Mesendoderm (in vitro differentiated cells): ENCODE measurements around the gene OR5W2.
"Not testable (repeated sequence)": the region's sequence is repeated elsewhere in the genome, so short reads cannot be mapped to it uniquely, and the experiment has no call there.

ENCODE experiments used
- DNase-seq: peaks from one replicate; pipeline ENCODE4 v3.0.0; 2013
- H2AK5ac ChIP-seq: 2 replicates; pipeline ENCODE4 v1.6.1; 2013; ENCODE audit warnings: low read length, inconsistent platforms
- H2BK120ac ChIP-seq: 2 replicates; pipeline ENCODE4 v1.6.1; 2013; ENCODE audit warnings: low read depth, mild to moderate bottlenecking, low read length, moderate library complexity, mixed read lengths
- H2BK15ac ChIP-seq: replicated peaks from 2 replicates; pipeline ENCODE4 v1.6.1; 2013; ENCODE audit warnings: low read depth, mild to moderate bottlenecking, moderate library complexity
- H2BK5ac ChIP-seq: 2 replicates; pipeline ENCODE4 v1.6.1; 2013; ENCODE audit warnings: low read length, inconsistent platforms
- H3K18ac ChIP-seq: 2 replicates; pipeline ENCODE4 v1.6.1; 2013; ENCODE audit warnings: mild to moderate bottlenecking, low read length, mixed read lengths
- H3K23ac ChIP-seq: one replicate; pipeline ENCODE4 v1.6.1; 2013; ENCODE audit warnings: low read length
- H3K27ac ChIP-seq: 2 replicates; pipeline ENCODE4 v1.5.1; 2013; ENCODE audit warnings: low read depth, mild to moderate bottlenecking, inconsistent platforms, low read length, moderate library complexity
- H3K27me3 ChIP-seq: 2 replicates; pipeline ENCODE4 v1.6.1; 2013; ENCODE audit warnings: low read length, control low read depth, mild to moderate bottlenecking, inconsistent platforms; ENCODE audit not compliant: insufficient read depth, poor library complexity
- H3K36me3 ChIP-seq: 2 replicates; pipeline ENCODE4 v1.6.1; 2013; ENCODE audit warnings: low read length, inconsistent platforms; ENCODE audit not compliant: control insufficient read depth, insufficient read depth
- H3K4ac ChIP-seq: one replicate; pipeline ENCODE4 v1.6.1; 2013; ENCODE audit warnings: low read depth, mild to moderate bottlenecking, low read length, moderate library complexity
- H3K4me1 ChIP-seq: 2 replicates; pipeline ENCODE4 v1.6.1; 2013; ENCODE audit warnings: low read depth, low read length, inconsistent platforms; ENCODE audit not compliant: control insufficient read depth
- H3K4me2 ChIP-seq: 2 replicates; pipeline ENCODE4 v1.6.1; 2013; ENCODE audit warnings: low read length
- H3K4me3 ChIP-seq: 2 replicates; pipeline ENCODE4 v1.5.1; 2013; ENCODE audit warnings: mild to moderate bottlenecking, low read length
- H3K56ac ChIP-seq: one replicate; pipeline ENCODE4 v1.6.1; 2013; ENCODE audit warnings: low read length
- H3K79me1 ChIP-seq: 2 replicates; pipeline ENCODE4 v1.6.1; 2013; ENCODE audit warnings: low read length, inconsistent platforms
- H3K79me2 ChIP-seq: 2 replicates; pipeline ENCODE4 v1.6.1; 2013; ENCODE audit warnings: mild to moderate bottlenecking, low read length; ENCODE audit not compliant: control insufficient read depth, insufficient read depth
- H3K9ac ChIP-seq: 2 replicates; pipeline ENCODE4 v1.6.1; 2013; ENCODE audit warnings: low read length, inconsistent platforms
- H4K5ac ChIP-seq: one replicate; pipeline ENCODE4 v1.6.1; 2013; ENCODE audit warnings: low read length
- H4K8ac ChIP-seq: one replicate; pipeline ENCODE4 v1.6.1; 2013; ENCODE audit warnings: low read depth, mild to moderate bottlenecking, control low read depth, low read length, moderate library complexity
- WGBS: extraction: QIAGEN DNeasy Blood & Tissue Kit; methylation state at CpG from one replicate; pipeline ENCODE4 v1.1.7; 2013; ENCODE audit warnings: low lambda C conversion rate, missing lambda C conversion rate; ENCODE audit not compliant: insufficient coverage; ENCODE audit errors: extremely low coverage; 5-methylcytosine and 5-hydroxymethylcytosine counted together

The OR5W2 gene

DNA sequence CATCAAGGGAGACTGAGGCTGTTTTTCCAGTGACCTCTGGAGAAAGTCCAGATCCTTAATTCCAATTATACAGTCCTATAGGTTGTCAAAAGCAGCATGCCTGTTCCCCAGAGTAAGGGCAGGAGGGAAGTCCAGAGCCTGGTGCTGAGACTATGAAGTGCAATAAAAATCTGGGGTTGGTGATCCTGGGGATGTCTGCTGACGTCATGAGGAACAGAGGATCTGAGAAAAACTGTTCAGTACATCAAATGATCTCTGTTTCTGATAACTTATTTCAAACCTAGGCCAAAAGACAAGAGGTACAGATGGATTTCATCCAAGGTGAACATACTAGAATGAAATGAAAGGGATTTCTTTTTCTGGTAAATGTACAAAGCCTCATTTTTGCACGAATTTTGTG, 12.1 kb downstream of the OR5W2 start:
- Histone ChIP-seq H3K4me3 (no peak overlapping the region), H4K5ac (no peak overlapping the region), H3K23ac (no peak overlapping the region), H2BK15ac (no peak overlapping the region), H3K18ac (no peak overlapping the region), H3K79me2 (no peaks in the 10 kb centered on the region), H3K4me2 (no peak overlapping the region), H3K36me3 (no peaks in the 10 kb centered on the region), H4K8ac (no peak overlapping the region), H3K56ac (no peak overlapping the region), H3K4ac (no peak overlapping the region), H3K27me3 (no peaks in the 10 kb centered on the region), H2BK120ac (no peak overlapping the region), H2BK5ac (no peak overlapping the region), H3K9ac (no peak overlapping the region), H3K4me1 (no peaks in the 10 kb centered on the region), H2AK5ac (no peak overlapping the region), H3K79me1 (no peaks in the 10 kb centered on the region), H3K27ac (no peak overlapping the region)
- no CpG with 5 or more reads among the region's 2 CpGs for WGBS
- no peak for DNase-seq

DNA sequence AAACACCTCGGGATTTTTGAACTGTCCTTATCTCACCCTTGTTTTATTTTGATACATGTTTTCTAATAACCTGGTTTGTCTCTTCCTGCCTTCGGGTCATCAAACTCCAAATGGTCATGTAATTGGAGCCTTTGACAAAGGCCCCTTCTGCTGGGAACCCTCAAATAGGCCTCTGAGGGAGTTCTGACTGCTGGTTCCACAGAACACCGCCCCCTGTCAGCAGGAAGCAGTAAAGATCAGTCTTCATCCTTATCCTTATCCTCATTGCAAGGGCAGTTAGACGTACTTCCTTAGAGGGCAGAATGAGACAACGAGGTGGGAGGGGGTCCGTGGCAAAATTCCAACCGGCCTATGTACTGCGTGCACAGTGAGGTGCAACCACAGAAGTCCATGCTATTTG, 19.2 kb downstream of the OR5W2 start:
- Histone ChIP-seq H3K27ac (no peak overlapping the region), H3K56ac (no peak overlapping the region), H3K79me2 (no peaks in the 10 kb centered on the region), H3K4me3 (no peak overlapping the region), H3K18ac (no peak overlapping the region), H3K9ac (no peak overlapping the region), H3K23ac (no peak overlapping the region), H3K4me1 (no peaks in the 10 kb centered on the region), H4K8ac (no peak overlapping the region), H3K27me3 (no peaks in the 10 kb centered on the region), H2BK120ac (no peak overlapping the region), H3K4me2 (no peak overlapping the region), H2BK15ac (no peak overlapping the region), H4K5ac (no peak overlapping the region), H3K4ac (no peak overlapping the region), H3K36me3 (no peaks in the 10 kb centered on the region), H3K79me1 (no peaks in the 10 kb centered on the region), H2BK5ac (no peak overlapping the region), H2AK5ac (no peak overlapping the region)
- no CpG with 5 or more reads among the region's 8 CpGs for WGBS
- DNase-seq: peak; percentile 3

DNA sequence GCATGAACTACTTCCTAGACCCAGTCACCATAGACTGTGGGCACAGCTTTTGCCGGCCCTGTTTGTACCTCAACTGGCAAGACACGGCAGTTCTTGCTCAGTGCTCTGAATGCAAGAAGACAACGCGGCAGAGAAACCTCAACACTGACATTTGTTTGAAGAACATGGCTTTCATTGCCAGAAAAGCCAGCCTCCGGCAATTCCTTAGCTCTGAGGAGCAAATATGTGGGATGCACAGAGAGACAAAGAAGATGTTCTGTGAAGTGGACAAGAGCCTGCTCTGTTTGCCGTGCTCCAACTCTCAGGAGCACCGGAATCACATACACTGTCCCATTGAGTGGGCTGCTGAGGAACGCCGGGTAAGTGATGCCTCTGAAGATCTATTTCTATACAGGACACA, 28.9 kb downstream of the OR5W2 start:
- not testable (repeated sequence) for H4K5ac ChIP-seq, H3K4ac ChIP-seq, DNase-seq, H2BK15ac ChIP-seq, H3K56ac ChIP-seq, H2AK5ac ChIP-seq, H3K36me3 ChIP-seq, H3K79me2 ChIP-seq, H3K18ac ChIP-seq, H3K4me2 ChIP-seq, H2BK5ac ChIP-seq, H4K8ac ChIP-seq, H3K9ac ChIP-seq, H3K4me3 ChIP-seq, H3K4me1 ChIP-seq, H3K27me3 ChIP-seq, H2BK120ac ChIP-seq, H3K23ac ChIP-seq, H3K27ac ChIP-seq, H3K79me1 ChIP-seq
- no CpG with 5 or more reads among the region's 9 CpGs for WGBS

GRCh38 chr11:55884995-55885394, 29.4 kb downstream of the OR5W2 start:
- H3K79me1 ChIP-seq, H3K27me3 ChIP-seq, H2BK5ac ChIP-seq, H4K5ac ChIP-seq, H3K18ac ChIP-seq, H3K4me1 ChIP-seq, H4K8ac ChIP-seq, H2BK120ac ChIP-seq, H2AK5ac ChIP-seq, H3K27ac ChIP-seq, H3K4ac ChIP-seq, H3K9ac ChIP-seq, H3K4me3 ChIP-seq, DNase-seq, H3K23ac ChIP-seq, H2BK15ac ChIP-seq, H3K56ac ChIP-seq, H3K79me2 ChIP-seq, H3K4me2 ChIP-seq, H3K36me3 ChIP-seq: not testable (repeated sequence)
- WGBS: no CpG with 5 or more reads among the region's 4 CpGs

DNA sequence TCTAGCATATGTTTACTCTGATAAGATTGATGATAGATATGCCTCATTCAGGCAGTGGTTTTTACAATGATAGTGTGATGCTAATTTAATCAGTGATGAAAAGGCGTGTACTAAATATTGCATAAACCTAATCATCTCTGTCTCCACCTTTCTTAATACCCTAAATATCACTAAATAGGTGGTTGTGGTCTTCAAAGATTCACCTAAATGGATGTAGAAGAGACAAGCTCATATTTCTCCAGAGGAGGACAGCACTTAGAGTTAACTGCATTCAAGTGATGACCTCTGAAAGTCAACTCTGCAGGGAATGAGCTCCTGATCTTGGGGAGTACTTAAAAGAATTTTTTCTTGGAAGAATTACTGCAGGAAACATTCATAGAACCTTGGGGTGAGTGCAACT, 31.4 kb downstream of the OR5W2 start, which contains the start of gene TRIM51:
Gene TRIM51 (plus strand): TSS at position 301 of the 400 bp plus-strand sequence. CDS start 2,132 bp downstream, outside the sequence.
- H4K5ac ChIP-seq, H3K4me3 ChIP-seq, H4K8ac ChIP-seq, H3K56ac ChIP-seq, H3K4me1 ChIP-seq, H3K4ac ChIP-seq, H2BK120ac ChIP-seq, DNase-seq, H3K79me1 ChIP-seq, H3K4me2 ChIP-seq, H2AK5ac ChIP-seq, H2BK15ac ChIP-seq, H3K23ac ChIP-seq, H3K27ac ChIP-seq, H3K36me3 ChIP-seq, H3K79me2 ChIP-seq, H3K18ac ChIP-seq, H3K9ac ChIP-seq, H2BK5ac ChIP-seq, H3K27me3 ChIP-seq: not testable (repeated sequence)
- no CpG with 5 or more reads among the region's 1 CpG for WGBS

DNA sequence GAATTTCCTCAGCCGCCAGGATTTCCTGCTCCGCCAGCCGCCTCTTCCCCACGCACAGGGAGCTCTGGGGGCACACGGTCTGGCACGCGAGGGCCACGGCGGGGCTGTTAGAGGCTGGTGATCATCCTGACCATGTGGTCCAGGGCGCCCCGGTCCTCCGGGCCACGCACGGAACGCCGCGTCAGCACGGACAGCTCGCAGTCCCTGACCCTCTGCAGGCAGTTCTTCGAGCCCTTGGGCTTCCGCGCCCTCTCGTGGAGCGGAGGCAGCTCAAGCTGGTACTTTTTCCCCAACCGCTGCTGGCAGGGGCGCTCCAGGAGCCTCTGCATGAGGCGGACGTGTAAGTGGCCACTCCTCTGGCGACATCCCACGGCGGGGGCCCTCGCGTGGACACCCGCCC, 41.2 kb downstream of the OR5W2 start:
- not testable (repeated sequence) for H3K4me1 ChIP-seq, H2BK120ac ChIP-seq, H3K18ac ChIP-seq, H3K56ac ChIP-seq, H3K4ac ChIP-seq, H3K4me2 ChIP-seq, H3K9ac ChIP-seq, H3K36me3 ChIP-seq, H3K23ac ChIP-seq, H4K8ac ChIP-seq, DNase-seq, H2BK15ac ChIP-seq, H3K79me1 ChIP-seq, H3K27me3 ChIP-seq, H3K27ac ChIP-seq, H3K79me2 ChIP-seq, H3K4me3 ChIP-seq, H4K5ac ChIP-seq, H2AK5ac ChIP-seq, H2BK5ac ChIP-seq
- no CpG with 5 or more reads among the region's 34 CpGs for WGBS
